DMS 273 (cell line): Measurements from ENCODE around the gene CRACDL.

Experiments used
- DNase-seq: peaks from one replicate; lab custom pipeline; 2025; ENCODE audit not compliant: unreplicated experiment; lab: John Stamatoyannopoulos, UW

The CRACDL gene

DNA sequence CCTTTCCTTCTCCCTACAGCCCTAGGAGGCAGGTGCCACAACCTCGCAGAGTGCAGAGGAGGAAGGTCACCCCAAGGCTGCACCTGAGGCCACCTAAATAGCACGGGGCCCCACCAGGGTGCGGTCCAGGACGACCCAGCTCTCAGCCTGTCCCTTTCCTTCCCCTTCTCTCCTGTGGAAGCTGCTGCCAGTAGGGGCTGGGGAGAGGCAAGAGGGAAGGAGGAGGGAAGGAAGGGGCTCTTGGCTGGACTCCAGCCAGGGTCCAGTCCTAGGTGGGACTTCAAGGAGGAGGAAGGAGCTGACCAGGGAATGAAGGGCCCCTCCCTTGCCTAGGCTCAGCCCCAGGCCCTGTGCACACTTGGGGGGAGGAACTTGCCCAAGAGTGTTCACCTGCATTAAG lies 11.1 kb downstream of the CRACDL start:
- no peak for DNase-seq

DNA sequence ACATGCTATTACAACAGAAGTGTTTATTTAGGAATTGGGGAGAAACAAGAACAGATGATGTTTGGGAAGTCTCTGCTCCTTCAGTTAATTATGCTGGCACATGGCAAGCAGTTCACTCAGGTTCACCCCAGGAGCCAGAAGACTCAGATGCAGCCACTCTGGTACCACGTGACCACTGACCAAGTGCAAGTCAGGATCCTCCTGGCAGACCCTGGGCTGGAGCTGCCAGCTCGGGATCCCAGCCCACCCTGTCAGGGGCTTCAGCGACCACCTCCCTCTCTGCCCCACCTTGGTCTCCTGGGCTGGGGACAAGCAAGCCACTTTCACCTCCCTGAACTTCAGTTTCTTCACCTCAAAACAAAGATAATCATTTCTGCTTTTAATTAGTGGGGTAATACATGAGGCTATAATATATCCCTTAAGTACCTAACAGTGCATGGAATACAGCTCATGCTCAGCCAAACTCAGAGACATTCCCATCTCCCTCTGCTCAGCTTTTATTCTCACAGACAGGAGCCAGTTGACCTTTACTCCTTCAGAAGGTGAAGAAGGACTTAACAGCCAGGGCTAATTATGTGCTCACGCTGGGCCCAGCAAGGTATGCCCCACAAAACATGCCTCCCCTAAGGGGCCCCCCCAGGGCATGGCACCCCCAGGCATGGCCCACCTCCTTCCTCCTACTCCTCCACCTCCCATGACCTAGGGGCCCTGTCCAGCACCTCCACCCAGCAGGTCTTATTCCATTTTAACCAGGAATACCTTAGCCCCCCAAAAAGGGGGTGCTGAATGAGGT lies 11.8 kb downstream of the CRACDL start:
- DNase-seq: peak; percentile 70

DNA sequence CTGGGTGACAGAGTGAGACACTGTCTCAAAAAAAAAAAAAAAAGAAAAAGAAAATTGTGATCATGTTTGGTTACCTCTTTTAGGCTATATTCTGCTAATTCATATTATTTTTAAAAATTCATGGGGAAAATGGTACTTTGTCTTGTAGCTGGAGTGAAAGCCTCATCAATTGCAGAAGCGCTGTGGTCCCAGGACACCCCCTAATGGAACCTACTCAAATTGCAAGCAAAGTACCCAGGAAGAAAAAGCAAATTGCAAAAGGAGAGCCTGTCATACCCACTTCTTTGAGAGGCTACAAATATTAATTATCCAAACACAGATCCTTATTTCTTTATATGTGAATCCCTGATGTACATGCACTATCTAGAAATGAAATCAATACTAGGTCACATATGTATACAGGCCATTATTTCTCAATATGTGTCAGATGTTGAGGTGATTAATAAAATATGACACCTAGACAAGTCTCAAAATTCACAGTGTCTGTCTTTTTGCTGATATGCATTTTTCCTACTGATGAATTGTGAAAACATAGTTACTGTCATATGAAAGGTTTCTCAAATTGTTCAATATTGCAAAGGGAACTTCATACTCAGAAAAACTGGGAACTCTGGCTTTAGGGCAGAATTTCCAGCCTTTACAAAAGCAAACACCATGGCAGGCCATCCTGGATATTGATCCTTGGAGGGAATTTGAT lies 12.6 kb downstream of the CRACDL start:
- peak; percentile 51 for DNase-seq

DNA sequence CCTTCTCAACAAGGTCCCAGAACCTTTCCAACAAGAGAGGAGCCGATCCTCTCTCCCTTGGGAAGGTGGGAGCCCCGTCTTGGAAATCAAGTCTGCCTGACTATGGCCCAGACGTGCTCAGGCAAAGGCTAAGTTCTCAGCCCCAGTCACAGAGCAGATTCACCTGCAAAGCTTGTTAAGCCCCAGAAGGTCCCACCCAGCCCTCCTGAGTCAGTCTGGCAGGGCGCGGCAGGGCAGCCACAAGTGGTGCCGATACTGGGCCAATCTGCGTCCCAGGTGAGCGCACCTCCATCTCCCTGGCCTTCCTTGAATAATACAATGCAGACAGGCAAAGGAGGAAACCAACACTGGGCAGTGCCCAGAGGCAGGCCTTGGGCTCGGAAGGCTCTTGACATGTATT lies 15.0 kb downstream of the CRACDL start:
- DNase-seq: no peak

DNA sequence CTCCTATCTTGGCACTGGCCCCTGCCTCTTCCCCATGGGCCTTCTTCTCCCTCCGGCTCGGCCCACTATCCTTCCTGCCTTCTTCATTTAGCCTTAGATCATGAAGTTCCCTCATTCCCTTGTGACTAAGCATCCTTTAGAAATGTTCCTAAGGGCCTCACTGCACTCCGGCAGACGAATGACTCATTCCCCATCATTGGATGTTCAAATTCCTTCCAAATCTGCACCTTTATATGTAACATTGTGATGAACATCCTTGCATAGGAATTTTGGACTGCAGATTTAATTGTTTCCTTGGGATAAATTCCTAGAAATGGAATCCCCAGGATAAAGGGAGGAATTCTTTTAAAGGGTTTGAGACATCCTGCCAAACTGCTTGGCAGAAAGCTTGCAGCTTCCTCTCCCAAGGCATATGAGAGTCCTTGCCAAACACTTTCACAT lies 19.0 kb downstream of the CRACDL start:
- DNase-seq: peak; percentile 33

DNA sequence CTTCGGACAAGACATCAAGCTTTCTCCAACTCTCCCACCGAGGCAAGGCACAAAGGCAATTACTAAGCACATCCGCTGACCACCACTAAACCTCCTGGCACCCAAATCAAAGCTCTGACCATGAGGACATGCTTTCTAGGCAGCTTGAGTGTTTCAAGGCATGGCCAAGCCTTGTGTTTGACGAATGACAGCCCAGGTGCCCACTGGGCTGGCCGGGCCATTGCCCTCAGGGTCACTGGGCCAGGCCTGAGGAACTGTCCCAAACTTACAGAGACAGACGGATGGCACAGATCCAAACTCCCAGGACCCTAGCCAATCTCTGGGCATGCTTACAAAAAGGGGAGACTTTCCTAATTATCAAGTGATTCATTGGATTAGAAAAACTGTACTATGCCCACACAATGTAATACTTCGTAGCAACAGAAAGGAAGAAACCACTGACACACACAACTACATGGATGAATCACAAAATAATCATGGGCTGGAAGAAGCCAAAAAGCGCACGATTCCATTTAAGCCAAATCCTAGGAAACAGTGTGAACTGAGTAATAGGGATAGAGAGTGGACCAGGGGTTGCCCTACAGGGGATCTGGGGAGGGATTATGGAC lies 20.2 kb downstream of the CRACDL start:
- DNase-seq: no peak

DNA sequence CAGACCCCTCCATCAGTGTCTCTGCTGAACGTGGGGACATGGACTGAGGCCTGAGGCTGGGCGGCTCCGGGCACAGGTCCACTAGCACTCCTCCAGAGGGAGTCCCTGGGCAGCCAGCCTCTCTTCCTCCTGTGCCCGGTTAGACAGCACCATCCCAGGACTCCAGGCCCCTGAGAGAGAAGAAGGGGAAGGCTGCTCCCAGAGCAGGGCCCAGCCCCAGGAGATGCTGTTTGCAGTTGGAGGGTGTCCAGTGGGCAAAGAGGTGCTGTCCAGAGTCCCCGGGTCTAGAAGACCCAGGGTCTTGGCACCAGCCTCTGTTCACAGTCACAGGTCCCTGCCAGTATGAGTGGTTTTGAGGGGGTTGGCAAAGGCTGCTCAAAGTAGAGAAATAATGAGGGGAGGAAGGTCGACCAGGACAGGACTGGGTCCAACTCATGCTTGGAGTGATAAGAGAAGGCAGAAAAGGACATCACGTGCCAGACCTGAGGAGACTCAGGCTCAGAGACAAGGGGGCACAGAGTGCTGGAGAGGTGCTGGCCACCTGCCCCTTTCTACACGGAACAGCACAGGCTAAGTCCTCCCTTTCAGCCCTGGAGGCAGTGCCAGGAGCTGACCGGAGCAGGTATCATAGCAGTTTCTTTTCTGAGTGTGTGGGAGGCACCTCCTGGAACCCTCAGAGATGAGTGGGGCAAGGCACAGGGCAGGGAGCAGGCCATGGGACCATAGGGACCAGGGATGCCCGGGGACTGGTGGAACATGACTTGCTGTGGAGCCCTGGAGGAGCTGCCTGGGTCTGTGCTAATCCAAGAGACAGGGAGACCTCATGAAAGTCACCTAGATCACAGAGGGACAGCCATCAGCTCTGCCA lies 21.1 kb downstream of the CRACDL start:
- DNase-seq: no peak

DNA sequence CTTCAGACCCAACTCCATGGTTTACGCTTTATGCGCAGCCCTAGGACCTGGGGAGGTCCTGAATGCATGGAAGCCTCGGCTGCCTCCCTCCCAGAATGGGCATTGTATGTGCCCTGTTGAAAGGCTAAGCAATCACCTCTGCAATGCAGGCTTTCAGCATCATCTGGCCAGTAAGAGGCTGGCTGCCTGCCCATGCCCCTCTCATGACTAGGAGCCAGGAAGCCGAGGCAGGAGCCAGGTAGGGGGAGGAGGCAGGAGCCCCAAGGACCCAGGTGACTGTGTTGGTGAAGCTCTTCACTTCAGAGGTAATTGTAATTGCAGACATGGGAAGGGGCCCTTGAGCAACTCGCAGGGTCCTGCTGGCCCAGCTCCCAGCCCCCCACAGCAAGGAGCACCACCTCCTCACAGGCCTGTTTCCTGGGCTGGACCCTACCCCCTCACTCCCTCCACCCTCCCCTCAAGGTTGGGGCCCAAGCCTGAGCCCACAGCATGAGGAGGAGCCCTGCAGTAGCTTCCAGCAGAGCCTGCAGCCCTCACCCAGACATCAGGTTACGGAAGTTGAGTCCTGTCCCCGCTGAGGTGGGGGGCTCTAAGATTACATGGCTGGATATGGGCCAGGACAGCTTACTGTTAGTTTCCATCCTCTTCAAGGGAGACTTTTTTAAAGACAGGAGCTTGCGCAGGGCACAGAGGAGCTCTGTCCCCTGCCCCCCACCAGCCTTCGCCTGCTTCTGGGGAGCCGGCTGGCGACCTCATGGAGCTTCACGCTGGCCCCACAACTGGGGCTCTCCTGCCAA lies 21.9 kb downstream of the CRACDL start:
- DNase-seq: peak; percentile 38

DNA sequence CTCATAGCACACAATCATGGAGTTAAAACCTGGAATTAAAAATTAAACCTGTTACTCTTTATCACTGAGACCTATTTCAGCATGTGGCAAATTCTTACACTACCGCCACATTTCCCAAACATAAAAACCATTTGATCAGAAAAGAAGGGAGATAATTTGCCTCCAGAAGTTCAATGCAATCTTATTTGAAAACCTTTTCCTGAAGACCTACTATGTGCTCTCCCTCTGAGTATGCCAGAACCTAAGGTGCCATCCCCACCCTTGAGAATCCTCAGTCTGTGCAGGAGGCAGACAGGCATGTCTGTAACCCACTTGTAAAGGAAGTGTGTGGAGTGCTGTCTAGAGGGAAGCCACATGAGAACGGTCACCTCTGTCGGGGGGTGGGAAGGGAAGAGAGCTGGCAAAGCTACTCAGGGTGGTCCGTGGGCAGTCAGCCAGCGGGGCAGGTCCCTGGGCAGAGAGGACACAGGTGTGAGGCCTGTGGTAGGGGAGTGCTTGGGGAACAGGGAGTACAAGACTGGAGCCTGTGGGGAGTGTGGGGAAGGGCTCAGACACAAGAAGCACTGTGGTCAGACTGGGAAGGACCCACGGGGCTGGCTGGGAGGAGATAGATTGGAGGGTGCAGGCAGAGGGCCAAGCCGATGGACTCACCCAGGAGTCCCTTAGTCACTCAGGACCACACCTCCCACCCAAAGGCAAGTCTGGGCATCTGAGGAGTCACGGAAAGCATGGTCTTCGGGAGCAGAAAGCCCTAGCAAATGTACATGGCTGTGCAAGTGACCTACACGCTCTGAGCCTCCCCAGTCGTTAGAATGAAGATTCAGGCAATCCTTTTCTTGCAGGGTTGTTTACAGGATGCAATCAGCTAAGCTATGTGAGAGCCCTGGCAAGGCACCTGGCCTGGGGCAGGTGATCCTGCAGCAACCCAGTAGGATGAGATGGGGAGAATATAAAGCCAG lies 22.8 kb downstream of the CRACDL start:
- DNase-seq: peak; percentile 31

DNA sequence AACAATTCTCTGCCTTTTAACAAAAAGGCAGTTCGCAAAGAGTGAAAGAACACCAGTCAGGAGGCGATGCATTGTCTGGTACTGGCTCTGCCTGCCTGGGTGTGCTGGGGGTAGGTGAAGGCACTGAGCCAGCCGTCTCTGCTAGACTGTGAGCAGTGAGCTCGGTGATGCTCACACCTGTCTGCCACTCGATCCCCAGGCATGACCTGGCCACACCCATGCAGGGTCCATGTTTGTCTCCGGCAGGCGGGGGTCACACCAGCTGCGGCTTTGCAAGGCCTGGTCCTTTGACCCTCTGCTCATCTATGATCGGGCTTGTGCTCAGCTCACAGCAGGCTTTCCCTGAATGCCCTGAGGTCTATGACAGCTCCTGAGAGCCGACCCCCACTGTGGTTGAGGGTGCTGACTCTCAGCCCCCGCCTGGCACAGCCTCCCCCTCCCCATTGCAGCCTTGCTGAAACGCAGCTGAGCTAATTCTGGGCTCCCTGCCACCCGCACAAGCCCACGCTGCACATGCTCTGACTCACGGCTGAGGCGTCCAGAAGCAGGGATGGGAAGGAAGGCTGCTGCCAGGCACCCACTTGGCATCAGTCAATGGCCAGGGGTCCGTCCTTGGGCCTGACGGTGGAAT lies 23.7 kb downstream of the CRACDL start:
- peak; percentile 78 for DNase-seq

DNA sequence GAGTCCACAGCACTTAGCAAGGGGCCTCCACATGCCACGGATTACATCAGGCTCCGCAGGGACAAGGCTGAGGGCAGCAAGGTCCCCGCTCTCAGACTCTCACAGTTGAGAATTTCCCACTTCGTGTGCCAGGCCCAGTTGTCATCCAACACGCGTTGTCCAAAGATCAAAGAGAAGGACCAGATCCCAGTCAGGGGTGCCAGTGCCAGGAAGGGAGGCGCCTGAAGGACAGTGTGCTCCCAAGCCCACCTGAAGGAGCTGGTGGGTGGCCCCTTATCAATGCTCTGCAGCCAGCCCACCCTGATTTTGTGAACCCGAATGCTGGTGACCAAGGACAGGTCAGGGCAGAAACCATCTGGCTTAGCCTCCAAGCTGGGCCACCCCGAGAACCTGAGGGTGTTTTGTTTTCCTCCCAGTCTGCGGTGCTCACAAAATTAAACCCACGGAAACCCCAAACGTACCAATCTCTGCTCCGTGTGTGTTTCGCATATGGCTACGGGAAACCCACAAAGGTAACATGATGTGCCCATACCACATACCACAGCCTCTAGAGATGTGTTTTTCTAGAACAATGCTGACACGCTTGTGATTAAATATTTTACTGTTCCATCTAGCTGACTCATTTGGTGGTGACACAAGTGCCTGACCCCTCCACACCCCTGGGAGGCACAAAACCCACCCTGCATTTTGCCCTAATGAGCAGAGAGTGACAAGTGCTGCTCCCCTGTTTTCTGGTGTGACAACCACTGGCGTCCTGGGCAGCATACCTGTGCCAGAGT lies 24.5 kb downstream of the CRACDL start:
- no peak for DNase-seq

DNA sequence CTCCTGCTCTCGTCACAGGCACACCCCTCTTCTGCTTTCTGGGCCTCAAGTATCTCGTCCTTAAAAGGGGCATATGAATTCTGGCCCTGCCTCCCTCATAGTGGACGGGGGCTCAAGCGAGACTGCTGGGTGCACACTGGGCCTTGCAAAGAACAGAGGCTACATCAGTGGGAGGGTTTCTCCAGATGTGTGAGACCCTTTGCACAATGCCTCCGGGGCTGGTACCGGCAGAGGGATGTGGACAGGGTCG lies 25.0 kb downstream of the CRACDL start:
- no peak for DNase-seq

DNA sequence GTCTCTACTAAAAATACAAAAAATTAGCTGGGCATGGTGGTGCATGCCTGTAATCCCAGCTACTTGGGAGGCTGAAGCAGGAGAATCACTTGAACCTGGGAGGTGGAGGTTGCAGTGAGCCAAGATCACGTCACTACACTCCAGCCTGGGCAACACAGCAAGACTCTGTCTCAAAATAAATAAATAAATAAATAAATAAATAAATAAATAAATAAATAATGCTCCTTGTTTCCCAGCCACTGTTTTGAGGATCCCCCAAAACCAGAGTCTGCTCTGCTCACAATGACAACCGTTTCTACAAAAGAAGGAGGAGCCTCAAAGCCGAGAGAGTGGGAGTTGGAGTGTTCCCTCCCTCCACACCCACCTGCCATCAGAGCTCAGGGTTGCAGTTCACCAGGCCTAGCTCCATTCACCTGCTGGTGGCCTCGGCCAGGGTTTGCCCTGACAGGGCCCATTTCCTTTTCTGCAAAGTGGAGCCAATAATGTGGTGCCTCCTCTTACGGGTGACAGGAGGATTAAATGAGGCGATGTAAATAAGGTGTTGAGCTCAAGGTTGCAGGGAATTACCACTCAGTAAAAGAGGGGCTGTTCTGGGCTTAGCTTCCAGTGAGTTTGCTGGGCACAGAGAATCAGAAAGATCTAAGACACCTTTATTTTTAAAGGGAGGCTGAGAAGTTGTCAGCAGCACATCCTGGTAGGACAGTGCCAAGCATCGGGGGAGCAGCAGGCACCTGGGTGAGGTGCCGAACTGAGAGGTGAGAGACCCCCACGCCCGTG lies 25.5 kb downstream of the CRACDL start:
- peak; percentile 11 for DNase-seq

DNA sequence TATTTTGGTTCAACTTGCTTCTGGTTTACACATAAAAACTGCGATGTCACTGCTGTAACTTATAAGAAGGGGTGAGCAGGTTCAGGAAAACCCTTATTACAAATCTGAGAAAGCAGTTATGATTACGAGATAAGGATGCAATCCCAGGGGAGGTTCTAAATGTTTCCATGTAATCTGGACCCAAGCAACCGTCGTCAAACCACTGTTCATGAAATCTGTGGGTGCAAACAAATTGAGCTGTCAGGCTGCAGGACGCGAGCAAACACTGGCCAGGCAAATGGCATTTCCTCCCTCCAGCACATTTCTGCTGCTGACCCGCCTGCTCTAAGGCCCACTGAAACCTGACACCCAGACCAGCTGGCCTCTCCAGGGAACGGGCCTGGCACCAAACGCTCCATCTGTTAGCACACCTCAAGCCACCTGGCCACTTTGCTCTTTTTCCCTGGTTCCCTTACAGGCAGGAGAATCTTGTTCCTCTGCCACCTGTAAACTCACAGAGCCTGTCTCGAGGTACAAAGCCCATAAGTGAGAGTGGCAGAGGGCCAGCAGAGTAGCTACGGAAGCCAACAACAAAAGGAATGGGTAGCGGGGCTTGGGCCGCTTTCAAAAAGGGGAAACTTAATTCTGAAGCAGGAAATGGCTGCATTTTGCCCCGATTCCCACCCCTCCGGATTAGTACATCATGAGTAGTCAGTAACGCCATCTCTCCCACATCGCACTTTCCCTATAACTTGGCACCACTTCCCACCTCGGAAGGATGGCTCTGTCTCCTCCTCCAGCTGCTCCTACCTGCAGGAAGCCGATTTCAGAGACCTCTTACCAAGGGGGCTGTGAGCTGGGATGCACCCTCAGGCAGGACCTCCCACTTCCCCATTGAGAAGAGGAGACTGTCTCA lies 26.5 kb downstream of the CRACDL start:
- DNase-seq: peak; percentile 97

DNA sequence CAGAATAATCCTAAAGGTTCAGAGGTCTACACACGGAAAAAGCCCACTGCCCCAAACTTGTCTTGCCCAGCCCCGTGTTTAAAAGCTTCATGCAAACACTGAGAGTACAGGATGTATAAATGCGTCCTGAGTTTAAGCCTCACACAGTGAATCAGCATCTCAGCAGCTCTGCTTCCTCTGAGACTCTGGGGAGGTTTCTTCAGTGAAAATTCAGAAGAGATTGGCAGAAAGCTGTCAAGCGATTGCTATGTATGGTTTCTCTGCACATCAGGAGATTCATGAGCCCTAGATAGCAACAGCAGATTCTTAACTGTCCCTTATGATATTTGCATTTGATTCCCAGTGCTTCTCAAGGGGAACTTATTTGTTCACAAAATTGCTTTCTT lies 27.1 kb downstream of the CRACDL start:
- peak; percentile 77 for DNase-seq
